HepG2 (cell line): ENCODE results near the gene PLA2G2E. TPM values are rescaled to one million over a fixed set of nuclear protein-coding genes. Genes with fewer than 3 reads are reported as not detected.

Experiments
- ATAC-seq: fragments of 200-7000 bp; cut with Tn5 transposase; 3 replicates; pipeline ENCODE4 v1.9.1; 2020; ENCODE audit warnings: mild to moderate bottlenecking, moderate library complexity
- BruUV-seq: library from RNA; stranded (reverse); fragments of 400-500 nt; replicated peaks from 2 replicates; lab custom pipeline; 2021; lab: Mats Ljungman, UMichigan
- CTCF ChIA-PET: fragments of 300-600 bp; formaldehyde crosslinking; extraction: SDS; loops from one replicate; lab custom pipeline; 2021; ENCODE audit warnings: low total read pairs, inconsistent platforms, low intra/inter-chr PET ratio; lab: Yijun Ruan, JAX
- POLR2A ChIA-PET: fragments of 350-600 bp; sonication (Branson Sonifier 250); formaldehyde crosslinking; loops from one replicate; lab custom pipeline; 2020; ENCODE audit warnings: antibody characterized with exemption, inconsistent platforms; lab: Yijun Ruan, JAX
- DNase-seq: peaks from one replicate; pipeline ENCODE4 v3.0.0-alpha.2; 2015; ENCODE audit warnings: low spot score
- FAIRE-seq: peaks from 3 replicates; lab custom pipeline; 2011; peaks lifted over from hg19 to GRCh38; lab: Jason Lieb, UNC
- H2AFZ ChIP-seq: one replicate; pipeline ENCODE4 v1.6.1; 2011; ENCODE audit warnings: low read length, inconsistent platforms
- H3K27ac ChIP-seq: fragments of 300-600 bp; 3 replicates; pipeline ENCODE4 v1.8.0; 2011; ENCODE audit warnings: mixed run types, mild to moderate bottlenecking, mixed read lengths, low read length, inconsistent platforms; ENCODE audit not compliant: insufficient read depth; ENCODE audit errors: extremely low read length
- H3K27me3 ChIP-seq, 2 experiments: fragments of 200-600 bp in 1 of 2; 2 replicates in 1 of 2; 3 replicates in 1 of 2; pipeline versions ENCODE4 v1.6.0 to v1.8.0; 2011; ENCODE audit warnings: low read length in 2 of 2, mild to moderate bottlenecking in 2 of 2, moderate library complexity in 2 of 2, inconsistent platforms in 1 of 2; ENCODE audit not compliant: insufficient read depth in 2 of 2, control insufficient read depth in 1 of 2
- H3K36me3 ChIP-seq, 2 experiments: fragments of 200-600 bp in 1 of 2; replicated peaks in 1 of 2; 2 replicates in 1 of 2; 3 replicates in 1 of 2; pipeline versions ENCODE4 v1.5.1 to v1.8.0; 2011; ENCODE audit warnings: low read length in 2 of 2, inconsistent platforms in 1 of 2; ENCODE audit not compliant: insufficient read depth in 2 of 2, control insufficient read depth in 1 of 2
- H3K4me1 ChIP-seq: 2 replicates; pipeline ENCODE4 v1.5.1; 2012; ENCODE audit warnings: low read length, inconsistent platforms; ENCODE audit not compliant: insufficient read depth
- H3K4me2 ChIP-seq: 2 replicates; pipeline ENCODE4 v1.6.0; 2011; ENCODE audit warnings: low read depth, low read length, inconsistent platforms
- H3K4me3 ChIP-seq, 3 experiments: fragments of 200-600 bp in 1 of 3; sonication (generic), shearing (Covaris generic) in 1 of 3; replicated peaks in 1 of 3; 2 replicates each; pipeline ENCODE4 v1.5.1; 2011 to 2016; ENCODE audit warnings: low read length in 3 of 3, inconsistent platforms in 2 of 3, low read depth in 2 of 3, mild to moderate bottlenecking in 2 of 3, control low read depth in 1 of 3, mixed read lengths in 1 of 3; ENCODE audit not compliant: insufficient read depth in 1 of 3
- H3K79me2 ChIP-seq: one replicate; pipeline ENCODE4 v1.6.1; 2011; ENCODE audit warnings: low read length, inconsistent platforms; ENCODE audit not compliant: insufficient read depth
- H3K9ac ChIP-seq: 2 replicates; pipeline ENCODE4 v1.6.0; 2011; ENCODE audit warnings: mild to moderate bottlenecking, low read depth, low read length, inconsistent platforms; ENCODE audit not compliant: insufficient read depth
- H3K9me3 ChIP-seq: 2 replicates; pipeline ENCODE4 v1.5.1; 2012; ENCODE audit warnings: mild to moderate bottlenecking, low read length
- H4K20me1 ChIP-seq: 2 replicates; pipeline ENCODE4 v1.6.0; 2011; ENCODE audit warnings: inconsistent platforms, mild to moderate bottlenecking, low read length, moderate library complexity; ENCODE audit not compliant: insufficient read depth
- FOXO1 ChIP-seq: sonication (generic); formaldehyde crosslinking; IDR thresholded peaks from 2 replicates; pipeline ENCODE4 v1.4.0; 2020; ENCODE audit warnings: missing genetic modification reagents
- HOXA5 ChIP-seq: sonication (generic); formaldehyde crosslinking; IDR thresholded peaks from 2 replicates; pipeline ENCODE4 v1.4.0; 2020; ENCODE audit warnings: missing genetic modification reagents
- HOXD1 ChIP-seq: sonication (generic); formaldehyde crosslinking; IDR thresholded peaks from 2 replicates; pipeline ENCODE4 v1.5.0; 2020; ENCODE audit warnings: missing genetic modification reagents
- MED13 ChIP-seq: sonication (generic); formaldehyde crosslinking; IDR thresholded peaks from 2 replicates; pipeline ENCODE4 v1.5.0; 2020; ENCODE audit warnings: missing genetic modification reagents
- NPAS2 ChIP-seq: sonication (generic); formaldehyde crosslinking; IDR thresholded peaks from 2 replicates; pipeline ENCODE4 v1.8.0; 2022; ENCODE audit warnings: mild to moderate bottlenecking, missing genetic modification reagents, borderline replicate concordance
- REXO4 ChIP-seq: sonication (generic); formaldehyde crosslinking; IDR thresholded peaks from 2 replicates; pipeline ENCODE4 v1.8.0; 2022; ENCODE audit warnings: missing genetic modification reagents, mild to moderate bottlenecking, borderline replicate concordance
- RXRA ChIP-seq: sonication (generic); formaldehyde crosslinking; IDR thresholded peaks from 2 replicates; pipeline ENCODE4 v1.5.1; 2020; ENCODE audit warnings: missing genetic modification reagents
- SP4 ChIP-seq: sonication (generic); formaldehyde crosslinking; IDR thresholded peaks from 2 replicates; pipeline ENCODE4 v1.8.1; 2023; ENCODE audit warnings: mild to moderate bottlenecking, missing genetic modification reagents
- TCF7 ChIP-seq: sonication (generic); IDR thresholded peaks from 2 replicates; pipeline ENCODE4 v1.6.1; 2016; ENCODE audit warnings: antibody characterized with exemption, low read depth
- U2AF2 ChIP-seq: fragments of 200-400 bp; formaldehyde crosslinking; IDR thresholded peaks from 2 replicates; pipeline ENCODE4 v1.6.1; 2017; ENCODE audit warnings: low read depth, mild to moderate bottlenecking, low read length
- ZNF83 ChIP-seq: sonication (generic); formaldehyde crosslinking; IDR thresholded peaks from 2 replicates; pipeline ENCODE4 v1.4.0; 2020; ENCODE audit warnings: missing genetic modification reagents, mild to moderate bottlenecking, borderline replicate concordance
- WGBS: methylation state at CpG from one replicate; pipeline ENCODE4 v1.1.6; 2017; ENCODE audit warnings: low lambda C conversion rate; 5-methylcytosine and 5-hydroxymethylcytosine counted together
- in situ Hi-C: cut with HindIII; loops from 2 replicates; pipeline ENCODE4 v1.10.0; 2017; ENCODE audit warnings: low pct_unique_long_range_greater_than_20kb; ENCODE audit not compliant: extremely low pct_ligation_motif_present
- intact Hi-C: fragments of 100-400 bp; cut with micrococcal nuclease; formaldehyde crosslinking; loops from one replicate; pipeline ENCODE4 v1.10.0; 2022; ENCODE audit not compliant: unreplicated experiment
- polyA plus RNA-seq, 8 experiments: library from polyadenylated mRNA; depleted of rRNA in 3 of 8; stranded (reverse) in 7 of 8; unstranded in 1 of 8; fragments of >200 nt; fragmentation: Illumina TruSeq in 4 of 8; extraction: Trizol in 4 of 8; gene quantifications; 2 replicates each; pipeline versions ENCODE4 v1.2.1 to v1.2.3, GENCODE V29; 2011 to 2016; ENCODE audit warnings: low read depth in 4 of 8, missing spikeins in 1 of 8, mixed read lengths in 1 of 8; ENCODE audit not compliant: insufficient read depth in 1 of 8
- total RNA-seq, 5 experiments: library from RNA; depleted of rRNA; stranded (reverse); fragments of >200 nt; fragmentation: Illumina TruSeq; extraction: Trizol; gene quantifications; 2 replicates each; pipeline ENCODE4 v1.2.3, GENCODE V29; 2016; ENCODE audit warnings: low read depth in 1 of 5
- TF ChIP-seq, protein P1 (sequence below): sonication (generic); formaldehyde crosslinking; conservative IDR thresholded peaks from 2 replicates; pipeline ENCODE4 v1.4.0; 2020; ENCODE audit warnings: missing genetic modification reagents
- TF ChIP-seq, protein P2 (sequence below): sonication (generic); formaldehyde crosslinking; IDR thresholded peaks from 2 replicates; pipeline ENCODE4 v1.4.0; 2020; ENCODE audit warnings: missing genetic modification reagents

PLA2G2E gene
- total and polyA plus RNA-seq, 2 of the 13 experiments (the other 11 are each of a cell fraction or from before 2014, with no cell fraction given), result not detected

DNA sequence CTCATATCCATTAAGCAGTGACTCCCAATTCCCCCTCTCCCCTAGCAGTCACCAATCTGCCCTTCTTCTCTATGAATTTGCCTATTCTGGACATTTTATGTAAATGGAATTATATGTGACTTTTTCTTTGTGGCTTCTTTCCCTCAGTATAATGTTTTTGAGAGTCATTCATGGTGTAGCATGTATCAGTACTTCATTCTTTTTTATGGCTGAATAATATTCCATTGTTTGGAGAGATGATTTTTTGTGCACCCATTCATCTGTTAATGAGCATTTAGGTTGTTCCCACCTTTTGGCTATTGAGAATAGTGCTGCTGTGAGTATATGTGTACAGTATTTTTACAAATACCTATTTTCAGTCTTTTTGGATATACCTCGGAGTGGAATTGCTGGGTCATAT, 21.8 kb downstream of the PLA2G2E start:
- POLR2A ChIA-PET, result no interaction called here
- no peaks in the 10 kb centered on the region for H3K4me1 ChIP-seq
- H3K36me3 ChIP-seq, result peaks cover 18 to 66% of the 10 kb centered on the region in 2 experiments
- H4K20me1 ChIP-seq, result no peaks in the 10 kb centered on the region
- H3K9me3 ChIP-seq, result no peaks in the 10 kb centered on the region
- no peak overlapping the region for H2AFZ ChIP-seq
- H3K27me3 ChIP-seq, result no peaks in the 10 kb centered on the region
- FAIRE-seq (no peak), DNase-seq (no peak), ATAC-seq (no peak)
- in situ Hi-C loops (no loop called here), intact Hi-C loops (no loop called here)
- no peak overlapping the region for H3K27ac ChIP-seq
- H3K4me3 ChIP-seq, result no peak overlapping the region
- 96% methylated on average over 1 of the region's 1 CpG for WGBS
- no peak for TF ChIP-seq MED13 (CRISPR knock-in tag)
- TF ChIP-seq ZNF83 (CRISPR knock-in tag), result no peak
- TF ChIP-seq REXO4 (CRISPR knock-in tag), result no peak
- TF ChIP-seq RXRA (CRISPR knock-in tag), result no peak
- TF ChIP-seq NPAS2 (CRISPR knock-in tag), result no peak
- no peak for TF ChIP-seq U2AF2
- TF ChIP-seq, protein P1, sequence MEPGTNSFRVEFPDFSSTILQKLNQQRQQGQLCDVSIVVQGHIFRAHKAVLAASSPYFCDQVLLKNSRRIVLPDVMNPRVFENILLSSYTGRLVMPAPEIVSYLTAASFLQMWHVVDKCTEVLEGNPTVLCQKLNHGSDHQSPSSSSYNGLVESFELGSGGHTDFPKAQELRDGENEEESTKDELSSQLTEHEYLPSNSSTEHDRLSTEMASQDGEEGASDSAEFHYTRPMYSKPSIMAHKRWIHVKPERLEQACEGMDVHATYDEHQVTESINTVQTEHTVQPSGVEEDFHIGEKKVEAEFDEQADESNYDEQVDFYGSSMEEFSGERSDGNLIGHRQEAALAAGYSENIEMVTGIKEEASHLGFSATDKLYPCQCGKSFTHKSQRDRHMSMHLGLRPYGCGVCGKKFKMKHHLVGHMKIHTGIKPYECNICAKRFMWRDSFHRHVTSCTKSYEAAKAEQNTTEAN (CRISPR knock-in tag), result no peak
- no peak for TF ChIP-seq SP4 (CRISPR knock-in tag)
- no peak for TF ChIP-seq HOXA5 (CRISPR knock-in tag)
- TF ChIP-seq FOXO1, result no peak
- TF ChIP-seq HOXD1 (CRISPR knock-in tag), result no peak
- no peak for TF ChIP-seq TCF7
- TF ChIP-seq, protein P2, sequence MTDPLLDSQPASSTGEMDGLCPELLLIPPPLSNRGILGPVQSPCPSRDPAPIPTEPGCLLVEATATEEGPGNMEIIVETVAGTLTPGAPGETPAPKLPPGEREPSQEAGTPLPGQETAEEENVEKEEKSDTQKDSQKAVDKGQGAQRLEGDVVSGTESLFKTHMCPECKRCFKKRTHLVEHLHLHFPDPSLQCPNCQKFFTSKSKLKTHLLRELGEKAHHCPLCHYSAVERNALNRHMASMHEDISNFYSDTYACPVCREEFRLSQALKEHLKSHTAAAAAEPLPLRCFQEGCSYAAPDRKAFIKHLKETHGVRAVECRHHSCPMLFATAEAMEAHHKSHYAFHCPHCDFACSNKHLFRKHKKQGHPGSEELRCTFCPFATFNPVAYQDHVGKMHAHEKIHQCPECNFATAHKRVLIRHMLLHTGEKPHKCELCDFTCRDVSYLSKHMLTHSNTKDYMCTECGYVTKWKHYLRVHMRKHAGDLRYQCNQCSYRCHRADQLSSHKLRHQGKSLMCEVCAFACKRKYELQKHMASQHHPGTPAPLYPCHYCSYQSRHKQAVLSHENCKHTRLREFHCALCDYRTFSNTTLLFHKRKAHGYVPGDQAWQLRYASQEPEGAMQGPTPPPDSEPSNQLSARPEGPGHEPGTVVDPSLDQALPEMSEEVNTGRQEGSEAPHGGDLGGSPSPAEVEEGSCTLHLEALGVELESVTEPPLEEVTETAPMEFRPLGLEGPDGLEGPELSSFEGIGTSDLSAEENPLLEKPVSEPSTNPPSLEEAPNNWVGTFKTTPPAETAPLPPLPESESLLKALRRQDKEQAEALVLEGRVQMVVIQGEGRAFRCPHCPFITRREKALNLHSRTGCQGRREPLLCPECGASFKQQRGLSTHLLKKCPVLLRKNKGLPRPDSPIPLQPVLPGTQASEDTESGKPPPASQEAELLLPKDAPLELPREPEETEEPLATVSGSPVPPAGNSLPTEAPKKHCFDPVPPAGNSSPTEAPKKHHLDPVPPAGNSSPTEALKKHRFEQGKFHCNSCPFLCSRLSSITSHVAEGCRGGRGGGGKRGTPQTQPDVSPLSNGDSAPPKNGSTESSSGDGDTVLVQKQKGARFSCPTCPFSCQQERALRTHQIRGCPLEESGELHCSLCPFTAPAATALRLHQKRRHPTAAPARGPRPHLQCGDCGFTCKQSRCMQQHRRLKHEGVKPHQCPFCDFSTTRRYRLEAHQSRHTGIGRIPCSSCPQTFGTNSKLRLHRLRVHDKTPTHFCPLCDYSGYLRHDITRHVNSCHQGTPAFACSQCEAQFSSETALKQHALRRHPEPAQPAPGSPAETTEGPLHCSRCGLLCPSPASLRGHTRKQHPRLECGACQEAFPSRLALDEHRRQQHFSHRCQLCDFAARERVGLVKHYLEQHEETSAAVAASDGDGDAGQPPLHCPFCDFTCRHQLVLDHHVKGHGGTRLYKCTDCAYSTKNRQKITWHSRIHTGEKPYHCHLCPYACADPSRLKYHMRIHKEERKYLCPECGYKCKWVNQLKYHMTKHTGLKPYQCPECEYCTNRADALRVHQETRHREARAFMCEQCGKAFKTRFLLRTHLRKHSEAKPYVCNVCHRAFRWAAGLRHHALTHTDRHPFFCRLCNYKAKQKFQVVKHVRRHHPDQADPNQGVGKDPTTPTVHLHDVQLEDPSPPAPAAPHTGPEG (CRISPR knock-in tag), result no peak
- no peak overlapping the region for H3K9ac ChIP-seq
- CTCF ChIA-PET, result no interaction called here
- no peaks in the 10 kb centered on the region for H3K79me2 ChIP-seq
- no TSS peak for BruUV-seq
- H3K4me2 ChIP-seq, result no peak overlapping the region
